Retinal pigment epithelial cell (primary cell): ENCODE data around the gene ZCCHC9.
"Not testable (repeated sequence)": the region's sequence is repeated elsewhere in the genome, so short reads cannot be mapped to it uniquely, and the experiment has no call there.

Experiments used
- DNase-seq: peaks from one replicate; pipeline ENCODE4 v3.0.0-alpha.2; 2010; ENCODE audit warnings: low read depth
- H3K4me3 ChIP-seq: 2 replicates; pipeline ENCODE4 v1.5.1; 2011; ENCODE audit warnings: mild to moderate bottlenecking, low read length, control low read depth, moderate library complexity
- CTCF ChIP-seq: conservative IDR thresholded peaks from 2 replicates; pipeline ENCODE4 v1.5.1; 2011; ENCODE audit warnings: low read depth, low read length, control low read depth, inconsistent platforms

ZCCHC9 gene

GRCh38 chr5:81301271-81302015, at the start of gene ZCCHC9:
ZCCHC9 (plus strand) TSS chr5:81301587; CDS start chr5:81304758, 3,171 bp downstream.
- peak; percentile 86 for DNase-seq
- H3K4me3 ChIP-seq: peak within 1 kb of the TSS; percentile 93
- TF ChIP-seq CTCF: peak; percentile 34

GRCh38 chr5:81251922-81252321, 49.5 kb upstream of the ZCCHC9 start:
- no peak for DNase-seq
- no peak for TF ChIP-seq CTCF
- H3K4me3 ChIP-seq: no peak overlapping the region

- no peak for TF ChIP-seq CTCF
- no peak for DNase-seq
- H3K4me3 ChIP-seq: no peak overlapping the region
Observed at GRCh38 chr5:81252904-81253303, 48.5 kb upstream of the ZCCHC9 start.

- no peak for TF ChIP-seq CTCF
- no peak for DNase-seq
- no peak overlapping the region for H3K4me3 ChIP-seq
Observed at GRCh38 chr5:81253875-81254274, 47.5 kb upstream of the ZCCHC9 start.

GRCh38 chr5:81254886-81255559, 46.4 kb upstream of the ZCCHC9 start:
- TF ChIP-seq CTCF: no peak
- DNase-seq: no peak
- H3K4me3 ChIP-seq: no peak overlapping the region

- no peak for TF ChIP-seq CTCF
- DNase-seq: no peak
- H3K4me3 ChIP-seq: no peak overlapping the region
Observed at GRCh38 chr5:81256766-81257165, 44.6 kb upstream of the ZCCHC9 start.

- DNase-seq, H3K4me3 ChIP-seq: not testable (repeated sequence)
Observed at GRCh38 chr5:81262796-81263195, 38.6 kb upstream of the ZCCHC9 start.
